GM12878 (cell line): ENCODE results near the gene ENTREP1. TPM values are rescaled to one million over a fixed set of nuclear protein-coding genes. Genes with fewer than 3 reads are reported as not detected.

ENCODE experiments used
- ATAC-seq: fragments of 200-7000 bp; cut with Tn5 transposase; 3 replicates; pipeline ENCODE4 v1.9.1; 2020; ENCODE audit warnings: mild to moderate bottlenecking, moderate library complexity
- BruUV-seq: library from RNA; stranded (reverse); fragments of 400-500 nt; replicated peaks from 2 replicates; lab custom pipeline; 2021; lab: Mats Ljungman, UMichigan
- CTCF ChIA-PET: fragments of 300-600 bp; sonication (Branson Sonifier 250); formaldehyde crosslinking; extraction: SDS; loops from one replicate; lab custom pipeline; 2021; ENCODE audit warnings: inconsistent platforms; lab: Yijun Ruan, JAX
- POLR2A ChIA-PET: fragments of 350-600 bp; formaldehyde crosslinking; extraction: SDS; loops from one replicate; lab custom pipeline; 2021; ENCODE audit warnings: inconsistent platforms; lab: Charles Lee
- RAD21 ChIA-PET: fragments of 300-600 bp; sonication (Branson Sonifier 250); formaldehyde crosslinking; loops from one replicate; lab custom pipeline; 2023; ENCODE audit warnings: antibody characterized with exemption; ENCODE audit not compliant: unreplicated experiment; lab: Charles Lee
- SMC1A ChIA-PET: fragments of 300-600 bp; sonication (Branson Sonifier 250); formaldehyde crosslinking; loops from one replicate; lab custom pipeline; 2023; ENCODE audit not compliant: unreplicated experiment, uncharacterized antibody; lab: Charles Lee
- DNase-seq: peaks from one replicate; pipeline ENCODE4 v3.0.0-alpha.2; 2011; ENCODE audit warnings: low read depth, low spot score
- FAIRE-seq: peaks from 3 replicates; lab custom pipeline; 2011; peaks lifted over from hg19 to GRCh38; lab: Jason Lieb, UNC
- H2AFZ ChIP-seq: 2 replicates; pipeline ENCODE4 v1.6.0; 2011; ENCODE audit warnings: low read depth, low read length, control low read depth; ENCODE audit not compliant: control insufficient read depth
- H3K27ac ChIP-seq: 2 replicates; pipeline ENCODE4 v1.5.1; 2011; ENCODE audit warnings: control low read depth; ENCODE audit not compliant: control insufficient read depth, insufficient read depth
- H3K27me3 ChIP-seq, 2 experiments: replicated peaks in 1 of 2; 2 replicates each; pipeline versions ENCODE4 v1.6.0 to v1.6.1; 2011; ENCODE audit warnings: low read length in 1 of 2; ENCODE audit not compliant: control insufficient read depth in 2 of 2, insufficient read depth in 2 of 2
- H3K36me3 ChIP-seq, 2 experiments: 2 replicates each; pipeline ENCODE4 v1.5.1; 2011; ENCODE audit warnings: low read length in 1 of 2; ENCODE audit not compliant: control insufficient read depth in 2 of 2, insufficient read depth in 2 of 2
- H3K4me1 ChIP-seq: 2 replicates; pipeline ENCODE4 v1.6.1; 2011; ENCODE audit warnings: mild to moderate bottlenecking, low read length, moderate library complexity, mixed read lengths; ENCODE audit not compliant: control insufficient read depth, insufficient read depth
- H3K4me2 ChIP-seq: 2 replicates; pipeline ENCODE4 v1.6.0; 2011; ENCODE audit warnings: control low read depth; ENCODE audit not compliant: control insufficient read depth, insufficient read depth
- H3K4me3 ChIP-seq: fragments of 200-600 bp; sonication (generic); 2 replicates; pipeline ENCODE4 v1.5.1; 2016
- H3K79me2 ChIP-seq: 2 replicates; pipeline ENCODE4 v1.6.0; 2011; ENCODE audit warnings: low read length; ENCODE audit not compliant: control insufficient read depth, insufficient read depth
- H3K9ac ChIP-seq: 2 replicates; pipeline ENCODE4 v1.8.0; 2011; ENCODE audit warnings: low read length, control low read depth, mixed read lengths; ENCODE audit not compliant: control insufficient read depth, insufficient read depth
- H3K9me3 ChIP-seq: replicated peaks from 3 replicates; pipeline ENCODE4 v1.5.1; 2011; ENCODE audit warnings: mild to moderate bottlenecking, low read length; ENCODE audit not compliant: control insufficient read depth, insufficient read depth
- H4K20me1 ChIP-seq: 2 replicates; pipeline ENCODE4 v1.6.0; 2011; ENCODE audit not compliant: control insufficient read depth, insufficient read depth
- BCL11A ChIP-seq: IDR thresholded peaks from 2 replicates; pipeline ENCODE4 v1.6.1; 2011; ENCODE audit warnings: low read depth, low read length
- EED ChIP-seq: sonication (generic); IDR thresholded peaks from 2 replicates; pipeline ENCODE4 v1.6.1; 2016; ENCODE audit warnings: antibody characterized with exemption, low read depth
- HDAC6 ChIP-seq: fragments of 200-600 bp; sonication (generic); IDR thresholded peaks from one replicate; pipeline ENCODE4 v1.8.0; 2017; ENCODE audit warnings: antibody characterized with exemption; ENCODE audit not compliant: unreplicated experiment
- NR2C2 ChIP-seq: IDR thresholded peaks from 2 replicates; pipeline ENCODE4 v1.6.1; 2011; ENCODE audit warnings: borderline replicate concordance, low read depth; ENCODE audit not compliant: control insufficient read depth, insufficient read length
- POLR2AphosphoS5 ChIP-seq: IDR thresholded peaks from 2 replicates; pipeline ENCODE4 v1.6.1; 2011; ENCODE audit warnings: mild to moderate bottlenecking, low read length, inconsistent platforms
- POU2F2 ChIP-seq: IDR thresholded peaks from 3 replicates; pipeline ENCODE4 v1.6.1; 2011; ENCODE audit warnings: low read depth, mild to moderate bottlenecking, low read length, borderline replicate concordance
- RFX5 ChIP-seq: IDR thresholded peaks from 2 replicates; pipeline ENCODE4 v1.6.1; 2011; ENCODE audit warnings: low read depth, low read length, improper control_type of control experiment
- SIX5 ChIP-seq: IDR thresholded peaks from 2 replicates; pipeline ENCODE4 v1.6.1; 2011; ENCODE audit warnings: mild to moderate bottlenecking, low read depth, low read length, moderate library complexity; ENCODE audit not compliant: severe bottlenecking
- STAT1 ChIP-seq: fragments of 450-650 bp; conservative IDR thresholded peaks from 2 replicates; pipeline ENCODE4 v1.6.1; 2014; ENCODE audit warnings: antibody characterized with exemption, mild to moderate bottlenecking
- ZBED1 ChIP-seq: IDR thresholded peaks from 2 replicates; pipeline ENCODE4 v1.6.1; 2016; ENCODE audit warnings: borderline replicate concordance
- ZNF384 ChIP-seq: IDR thresholded peaks from 2 replicates; pipeline ENCODE4 v1.6.1; 2012; ENCODE audit warnings: low read depth, mild to moderate bottlenecking, low read length, improper control_type of control experiment, borderline replicate concordance
- WGBS: methylation state at CpG from one replicate; pipeline ENCODE4 v1.1.6; 2016; ENCODE audit warnings: low lambda C conversion rate; ENCODE audit not compliant: insufficient replicate concordance, insufficient coverage; ENCODE audit errors: missing lambda C conversion rate; 5-methylcytosine and 5-hydroxymethylcytosine counted together
- in situ Hi-C: fragments of 300-500 bp; cut with MboI; formaldehyde crosslinking; loops from 9 replicates; pipeline ENCODE4 v1.14.3; 2018; ENCODE audit warnings: mixed read lengths
- intact Hi-C: fragments of 100-400 bp; cut with micrococcal nuclease; formaldehyde crosslinking; loops from one replicate; pipeline ENCODE4 v1.14.2; 2022; ENCODE audit not compliant: unreplicated experiment
- polyA plus RNA-seq, 11 experiments: library from polyadenylated mRNA; depleted of rRNA in 4 of 11; unstranded in 6 of 11; stranded (reverse) in 5 of 11; fragments of >200 nt; fragmentation: Nextera tagmentation in 4 of 11; fragmentation: Illumina TruSeq in 1 of 11; extraction: Ambion mirVana in 4 of 11; extraction: Trizol in 1 of 11; gene quantifications; 1 replicate in 1 of 11; 2 replicates in 10 of 11; pipeline versions ENCODE4 v1.2.1 to v1.2.3, GENCODE V29; 2011 to 2016; ENCODE audit warnings: inconsistent platforms in 2 of 11, missing spikeins in 2 of 11, low read depth in 1 of 11
- total RNA-seq, 4 experiments: library from RNA; depleted of rRNA in 3 of 4; stranded (reverse); fragments of >200 nt in 3 of 4; fragmentation: Illumina TruSeq in 1 of 4; extraction: Trizol in 1 of 4; gene quantifications; 2 replicates each; pipeline versions ENCODE4 v1.2.1 to v1.2.3, GENCODE V29; 2013 to 2021
- TF ChIP-seq, protein P1 (sequence below): fragments of 150-350 bp; IDR thresholded peaks from 2 replicates; pipeline ENCODE4 v1.6.1; 2016; ENCODE audit warnings: low read depth, low read length

ENTREP1 gene
- total and polyA plus RNA-seq, 10 of the 15 experiments (the other 5 are each of a cell fraction or from before 2014, with no cell fraction given): not detected

DNA sequence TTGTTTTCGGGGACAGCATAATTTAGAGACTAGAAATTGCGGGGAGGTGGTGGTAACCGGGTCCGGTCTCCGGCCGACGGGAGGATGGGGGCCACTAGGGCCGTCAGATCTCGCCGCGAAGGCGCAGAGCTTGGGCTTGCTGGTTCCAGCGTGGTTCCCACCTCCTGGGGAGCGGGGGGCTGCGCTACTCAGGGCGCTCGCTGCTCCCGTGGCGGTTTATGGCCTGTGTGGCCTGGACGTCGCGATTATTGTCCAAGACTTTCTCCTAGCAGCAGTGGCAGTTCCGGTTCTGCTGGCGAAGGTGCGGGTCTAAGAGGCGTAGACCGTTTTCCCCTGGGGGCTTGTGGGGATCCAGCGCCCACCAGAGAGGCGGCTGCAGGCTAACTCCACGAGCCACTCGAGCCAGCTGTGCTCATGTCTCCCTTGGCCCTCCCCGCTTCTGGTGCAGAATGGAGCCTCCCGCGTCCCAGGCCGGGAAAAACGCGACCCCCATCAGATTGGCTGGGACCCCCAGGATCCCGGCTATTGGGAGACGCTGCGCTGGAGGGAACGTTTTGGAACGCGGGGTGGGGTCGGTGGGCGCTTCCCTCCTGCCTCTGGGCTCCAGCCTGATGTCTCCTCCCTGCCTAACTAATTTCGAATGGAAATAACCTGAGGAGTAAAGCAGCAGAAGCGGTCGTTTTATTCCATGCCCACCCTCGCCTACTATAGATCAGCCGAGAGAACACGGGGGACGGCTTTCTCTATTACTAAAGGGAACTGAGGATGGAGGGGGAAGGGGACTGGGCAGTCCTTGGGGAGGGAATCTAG, 87.1 kb downstream of the ENTREP1 start:
- Histone ChIP-seq H3K4me2 (no peak overlapping the region), H3K79me2 (no peaks in the 10 kb centered on the region), H3K36me3 (no peaks in the 10 kb centered on the region), H3K27me3 (no peaks in the 10 kb centered on the region; a peak in 1 of 4 replicates), H3K27ac (no peak overlapping the region), H3K4me3 (no peak overlapping the region), H3K4me1 (no peaks in the 10 kb centered on the region), H4K20me1 (no peaks in the 10 kb centered on the region)
- FAIRE-seq: no peak
- SMC1A ChIA-PET: no interaction called here
- RAD21 ChIA-PET: no interaction called here
- in situ Hi-C loops: no loop called here
- CTCF ChIA-PET: interaction anchor here (1.1 kb wide), 1 partner anchor 11 kb away, joined by 5 read pairs; no protein-coding TSS in a partner anchor
- no peak for TF ChIP-seq POLR2AphosphoS5
- TF ChIP-seq EED: no peak
- TF ChIP-seq BCL11A: no peak
- TF ChIP-seq, all 136 proteins: peak for 0
- Histone ChIP-seq H3K9me3 (no peaks in the 10 kb centered on the region), H2AFZ (no peak overlapping the region), H3K9ac (no peak overlapping the region)
- intact Hi-C loops: no loop called here
- no TSS peak for BruUV-seq
- ATAC-seq (no peak), DNase-seq (no peak)
- WGBS: 62% methylated on average over 51 of the region's 52 CpGs
- POLR2A ChIA-PET: no interaction called here

DNA sequence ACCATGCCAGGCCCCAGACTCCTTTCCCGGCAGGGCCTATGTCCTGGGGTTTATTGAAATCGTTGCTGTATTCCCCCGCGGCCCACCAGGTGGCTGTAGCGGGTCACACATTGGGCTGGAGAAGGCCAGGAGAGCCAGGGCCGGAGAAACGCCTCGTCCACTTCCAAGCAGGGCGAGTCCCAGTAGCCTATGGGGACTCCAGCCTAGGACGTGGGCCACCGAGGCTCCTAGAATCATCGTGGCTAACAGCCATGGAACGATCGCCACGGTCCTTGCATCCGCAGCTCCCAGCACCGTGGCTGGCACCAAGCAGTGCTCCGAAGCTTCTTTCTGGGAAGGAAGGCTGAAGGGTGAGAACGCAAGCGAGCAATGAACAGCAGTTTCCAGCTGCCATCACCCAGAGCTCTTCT, 87.7 kb downstream of the ENTREP1 start:
- ChIA-PET RAD21 (no interaction called here), SMC1A (no interaction called here)
- no peak overlapping the region for H2AFZ ChIP-seq
- no peak for TF ChIP-seq SIX5
- TF ChIP-seq RFX5: no peak
- no peak for TF ChIP-seq ZNF384
- no peak for TF ChIP-seq HDAC6
- TF ChIP-seq NR2C2: no peak
- TF ChIP-seq STAT1: no peak
- TF ChIP-seq, protein P1, sequence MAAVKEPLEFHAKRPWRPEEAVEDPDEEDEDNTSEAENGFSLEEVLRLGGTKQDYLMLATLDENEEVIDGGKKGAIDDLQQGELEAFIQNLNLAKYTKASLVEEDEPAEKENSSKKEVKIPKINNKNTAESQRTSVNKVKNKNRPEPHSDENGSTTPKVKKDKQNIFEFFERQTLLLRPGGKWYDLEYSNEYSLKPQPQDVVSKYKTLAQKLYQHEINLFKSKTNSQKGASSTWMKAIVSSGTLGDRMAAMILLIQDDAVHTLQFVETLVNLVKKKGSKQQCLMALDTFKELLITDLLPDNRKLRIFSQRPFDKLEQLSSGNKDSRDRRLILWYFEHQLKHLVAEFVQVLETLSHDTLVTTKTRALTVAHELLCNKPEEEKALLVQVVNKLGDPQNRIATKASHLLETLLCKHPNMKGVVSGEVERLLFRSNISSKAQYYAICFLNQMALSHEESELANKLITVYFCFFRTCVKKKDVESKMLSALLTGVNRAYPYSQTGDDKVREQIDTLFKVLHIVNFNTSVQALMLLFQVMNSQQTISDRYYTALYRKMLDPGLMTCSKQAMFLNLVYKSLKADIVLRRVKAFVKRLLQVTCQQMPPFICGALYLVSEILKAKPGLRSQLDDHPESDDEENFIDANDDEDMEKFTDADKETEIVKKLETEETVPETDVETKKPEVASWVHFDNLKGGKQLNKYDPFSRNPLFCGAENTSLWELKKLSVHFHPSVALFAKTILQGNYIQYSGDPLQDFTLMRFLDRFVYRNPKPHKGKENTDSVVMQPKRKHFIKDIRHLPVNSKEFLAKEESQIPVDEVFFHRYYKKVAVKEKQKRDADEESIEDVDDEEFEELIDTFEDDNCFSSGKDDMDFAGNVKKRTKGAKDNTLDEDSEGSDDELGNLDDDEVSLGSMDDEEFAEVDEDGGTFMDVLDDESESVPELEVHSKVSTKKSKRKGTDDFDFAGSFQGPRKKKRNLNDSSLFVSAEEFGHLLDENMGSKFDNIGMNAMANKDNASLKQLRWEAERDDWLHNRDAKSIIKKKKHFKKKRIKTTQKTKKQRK: no peak
- TF ChIP-seq POU2F2: no peak
- TF ChIP-seq ZBED1: no peak

More for the DNA sequence above, 87.7 kb downstream of the ENTREP1 start:
- ATAC-seq: no peak; the same call in 2 of the 3 replicates
- BruUV-seq: no TSS peak
- no peak for FAIRE-seq
- CTCF ChIA-PET: interaction anchor here (1.1 kb wide), 1 partner anchor 10 kb away, joined by 5 read pairs; no protein-coding TSS in a partner anchor
- H4K20me1 ChIP-seq: no peaks in the 10 kb centered on the region
- WGBS: 57% methylated on average over 20 of the region's 20 CpGs
- in situ Hi-C loops: no loop called here
- H3K9me3 ChIP-seq: no peaks in the 10 kb centered on the region
- no peak overlapping the region for H3K9ac ChIP-seq
- POLR2A ChIA-PET: no interaction called here
- H3K36me3 ChIP-seq: no peaks in the 10 kb centered on the region
- DNase-seq: no peak
- intact Hi-C loops: no loop called here
- H3K4me1 ChIP-seq: no peaks in the 10 kb centered on the region
- H3K4me3 ChIP-seq: no peak overlapping the region
- no peaks in the 10 kb centered on the region for H3K79me2 ChIP-seq
- H3K27me3 ChIP-seq: no peaks in the 10 kb centered on the region; a peak in 1 of 4 replicates
- no peak overlapping the region for H3K27ac ChIP-seq
- no peak overlapping the region for H3K4me2 ChIP-seq
